K562 (cell line): ENCODE results near the gene ANXA2. TPM values are rescaled to one million over a fixed set of nuclear protein-coding genes. Genes with fewer than 3 reads are reported as not detected.

ENCODE experiments used
- ERF ChIP-seq: fragments of 450-650 bp; formaldehyde crosslinking; IDR thresholded peaks from 2 replicates; pipeline ENCODE4 v1.4.0; 2020; ENCODE audit warnings: mild to moderate bottlenecking, mixed read lengths
- GABPB1 ChIP-seq: sonication (generic); formaldehyde crosslinking; IDR thresholded peaks from 2 replicates; pipeline ENCODE4 v1.8.0; 2022; ENCODE audit warnings: mild to moderate bottlenecking, missing genetic modification reagents
- GTF3C2 ChIP-seq: IDR thresholded peaks from 3 replicates; pipeline ENCODE4 v1.6.1; 2011; ENCODE audit warnings: borderline replicate concordance, mild to moderate bottlenecking, moderate library complexity; ENCODE audit not compliant: insufficient read length; ENCODE audit errors: extremely low read depth
- HDAC6 ChIP-seq: IDR thresholded peaks from 2 replicates; pipeline ENCODE4 v1.6.1; 2012; ENCODE audit warnings: low read depth, mild to moderate bottlenecking, control low read depth, inconsistent platforms, low read length, moderate library complexity
- ILK ChIP-seq: fragments of 450-650 bp; IDR thresholded peaks from 2 replicates; pipeline ENCODE4 v1.6.1; 2016; ENCODE audit warnings: missing genetic modification characterization, low read depth, mild to moderate bottlenecking, missing compliant biosample characterization, moderate library complexity, borderline replicate concordance
- KDM1A ChIP-seq, 2 experiments: fragments of 450-650 bp; IDR thresholded peaks; 2 replicates each; pipeline ENCODE4 v1.6.1; 2016; ENCODE audit warnings: mild to moderate bottlenecking in 2 of 2
- MGA ChIP-seq: fragments of 450-650 bp; IDR thresholded peaks from 2 replicates; pipeline ENCODE4 v1.6.1; 2016; ENCODE audit warnings: mild to moderate bottlenecking, moderate library complexity
- NCOA1 ChIP-seq: fragments of 450-650 bp; IDR thresholded peaks from 2 replicates; pipeline ENCODE4 v1.6.1; 2016; ENCODE audit warnings: low read depth
- NFXL1 ChIP-seq: fragments of 450-650 bp; formaldehyde crosslinking; IDR thresholded peaks from 2 replicates; pipeline ENCODE4 v1.4.0; 2021; ENCODE audit warnings: mild to moderate bottlenecking
- TAF9B ChIP-seq: fragments of 450-650 bp; IDR thresholded peaks from 2 replicates; pipeline ENCODE4 v1.6.1; 2018; ENCODE audit warnings: mild to moderate bottlenecking; ENCODE audit not compliant: partially characterized antibody
- TEAD2 ChIP-seq: fragments of 450-650 bp; IDR thresholded peaks from 2 replicates; pipeline ENCODE4 v1.6.1; 2016; ENCODE audit warnings: missing genetic modification characterization, control low read depth, missing compliant biosample characterization
- ZNF586 ChIP-seq: fragments of 450-650 bp; formaldehyde crosslinking; conservative IDR thresholded peaks from 2 replicates; pipeline ENCODE4 v1.4.0; 2020; ENCODE audit warnings: mild to moderate bottlenecking, moderate library complexity
- ZNF668 ChIP-seq: fragments of 250-450 bp; sonication (Bioruptor Pico); IDR thresholded peaks from 2 replicates; pipeline ENCODE4 v1.8.0; 2022; ENCODE audit warnings: mild to moderate bottlenecking, inconsistent platforms
- polyA plus RNA-seq, 8 experiments: library from polyadenylated mRNA; depleted of rRNA in 4 of 8; stranded (reverse) in 5 of 8; unstranded in 3 of 8; fragments of >200 nt; fragmentation: Nextera tagmentation in 2 of 8; fragmentation: Illumina TruSeq in 1 of 8; extraction: Ambion mirVana in 2 of 8; extraction: Trizol in 1 of 8; gene quantifications; 2 replicates each; pipeline versions ENCODE4 v1.2.1 to v1.2.3, GENCODE V29; 2011 to 2014; ENCODE audit warnings: inconsistent platforms in 1 of 8, missing spikeins in 1 of 8
- total RNA-seq, 7 experiments: library from RNA; depleted of rRNA in 6 of 7; stranded (reverse); fragments of >200 nt in 6 of 7; fragmentation: Illumina TruSeq in 2 of 7; extraction: Trizol in 2 of 7; gene quantifications; 2 replicates each; pipeline versions ENCODE4 v1.2.1 to v1.2.3, GENCODE V29; 2011 to 2021; ENCODE audit warnings: low replicate concordance in 1 of 7
- TF ChIP-seq, protein P1 (sequence below): fragments of 450-650 bp; formaldehyde crosslinking; IDR thresholded peaks from 2 replicates; pipeline ENCODE4 v1.4.0; 2020; ENCODE audit warnings: mild to moderate bottlenecking, mixed read lengths

Gene ANXA2
- total and polyA plus RNA-seq, 9 of the 15 experiments (the other 6 are each of a cell fraction or from before 2014, with no cell fraction given): 301 to 1,102 (median 452) TPM

GRCh38 chr15:60392601-60392985 is 5.2 kb downstream of the ANXA2 start (continued):
- TF ChIP-seq NFXL1 (CRISPR knock-in tag) (no peak), KDM1A (IDR thresholded peaks at IDR 0.05) (peak; percentile 60 to 68), GTF3C2 (no peak), MGA (no peak), GABPB1 (CRISPR knock-in tag) (no peak), TEAD2 (tag) (no peak), ILK (tag) (no peak), TAF9B (no peak), HDAC6 (no peak), ERF (CRISPR knock-in tag) (no peak), ZNF586 (CRISPR knock-in tag) (no peak), NCOA1 (no peak), ZNF668 (CRISPR knock-in tag) (no peak)
- TF ChIP-seq, protein P1, sequence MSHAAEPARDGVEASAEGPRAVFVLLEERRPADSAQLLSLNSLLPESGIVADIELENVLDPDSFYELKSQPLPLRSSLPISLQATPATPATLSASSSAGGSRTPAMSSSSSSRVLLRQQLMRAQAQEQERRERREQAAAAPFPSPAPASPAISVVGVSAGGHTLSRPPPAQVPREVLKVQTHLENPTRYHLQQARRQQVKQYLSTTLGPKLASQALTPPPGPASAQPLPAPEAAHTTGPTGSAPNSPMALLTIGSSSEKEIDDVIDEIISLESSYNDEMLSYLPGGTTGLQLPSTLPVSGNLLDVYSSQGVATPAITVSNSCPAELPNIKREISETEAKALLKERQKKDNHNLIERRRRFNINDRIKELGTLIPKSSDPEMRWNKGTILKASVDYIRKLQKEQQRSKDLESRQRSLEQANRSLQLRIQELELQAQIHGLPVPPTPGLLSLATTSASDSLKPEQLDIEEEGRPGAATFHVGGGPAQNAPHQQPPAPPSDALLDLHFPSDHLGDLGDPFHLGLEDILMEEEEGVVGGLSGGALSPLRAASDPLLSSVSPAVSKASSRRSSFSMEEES: no peak
